K562 (cell line): ENCODE results near the gene KSR2. TPM values are rescaled to one million over a fixed set of nuclear protein-coding genes. Genes with fewer than 3 reads are reported as not detected.

ENCODE experiments used
- ATAC-seq: fragments of 200-7000 bp; cut with Tn5 transposase; 3 replicates; pipeline ENCODE4 v1.9.1; 2020; ENCODE audit warnings: moderate library complexity
- BruUV-seq: library from RNA; stranded (reverse); fragments of 400-500 nt; replicated peaks from 2 replicates; lab custom pipeline; 2021; lab: Mats Ljungman, UMichigan
- CTCF ChIA-PET: fragments of 300-600 bp; formaldehyde crosslinking; extraction: SDS; loops from one replicate; lab custom pipeline; 2021; ENCODE audit warnings: low intra/inter-chr PET ratio; lab: Yijun Ruan, JAX
- POLR2A ChIA-PET: fragments of 300-600, 350-650 bp; sonication (Branson Sonifier 250); formaldehyde crosslinking; extraction: SDS; loops from one replicate; lab custom pipeline; 2021; ENCODE audit warnings: antibody characterized with exemption, inconsistent platforms; lab: Yijun Ruan, JAX
- DNase-seq, 4 experiments: peaks; one replicate each; pipeline versions ENCODE4 v3.0.0 to v3.0.0-alpha.2; 2011 to 2018; ENCODE audit warnings: low spot score in 3 of 4, mixed read lengths in 3 of 4; ENCODE audit errors: extremely low read depth in 1 of 4
- FAIRE-seq: peaks from 2 replicates; lab custom pipeline; 2011; peaks lifted over from hg19 to GRCh38; lab: Jason Lieb, UNC
- H2AFZ ChIP-seq: 2 replicates; pipeline ENCODE4 v1.6.0; 2011; ENCODE audit warnings: low read depth, low read length, control low read depth, inconsistent platforms
- H3K27ac ChIP-seq: fragments of 200-600 bp; 3 replicates; pipeline ENCODE4 v1.8.0; 2011; ENCODE audit warnings: low read depth, mild to moderate bottlenecking, control low read depth, inconsistent platforms, low read length, moderate library complexity, mixed read lengths; ENCODE audit errors: extremely low read depth
- H3K27me3 ChIP-seq, 2 experiments: fragments of 300-600 bp in 1 of 2; 2 replicates in 1 of 2; 3 replicates in 1 of 2; pipeline versions ENCODE4 v1.6.0 to v1.8.0; 2011; ENCODE audit warnings: inconsistent platforms in 2 of 2, low read length in 2 of 2, mild to moderate bottlenecking in 1 of 2, mixed read lengths in 1 of 2, moderate library complexity in 1 of 2; ENCODE audit not compliant: control insufficient read depth in 2 of 2, insufficient read depth in 2 of 2
- H3K36me3 ChIP-seq: fragments of 300-600 bp; 3 replicates; pipeline ENCODE4 v1.8.0; 2011; ENCODE audit warnings: mild to moderate bottlenecking, low read length, inconsistent platforms; ENCODE audit not compliant: control insufficient read depth, insufficient read depth
- H3K4me1 ChIP-seq, 2 experiments: fragments of 200-600 bp in 1 of 2; replicated peaks in 1 of 2; 2 replicates in 1 of 2; 3 replicates in 1 of 2; pipeline versions ENCODE4 v1.5.1 to v1.8.0; 2011; ENCODE audit warnings: inconsistent platforms in 2 of 2, low read length in 2 of 2, mild to moderate bottlenecking in 1 of 2, mixed read lengths in 1 of 2, moderate library complexity in 1 of 2; ENCODE audit not compliant: control insufficient read depth in 2 of 2, insufficient read depth in 2 of 2
- H3K4me2 ChIP-seq: 2 replicates; pipeline ENCODE4 v1.6.1; 2011; ENCODE audit warnings: low read length, control low read depth, inconsistent platforms, mixed read lengths; ENCODE audit not compliant: insufficient read depth
- H3K4me3 ChIP-seq: fragments of 200-600 bp; sonication (generic), shearing (Covaris generic); 2 replicates; pipeline ENCODE4 v1.5.1; 2016; ENCODE audit warnings: control low read depth, inconsistent platforms
- H3K79me2 ChIP-seq: fragments of 200-600 bp; 3 replicates; pipeline ENCODE4 v1.8.0; 2011; ENCODE audit warnings: low read length, inconsistent platforms; ENCODE audit not compliant: control insufficient read depth, insufficient read depth
- H3K9ac ChIP-seq, 2 experiments: 2 replicates each; pipeline versions ENCODE4 v1.6.0 to v1.6.1; 2011; ENCODE audit warnings: low read depth in 2 of 2, low read length in 2 of 2, control low read depth in 1 of 2, inconsistent platforms in 1 of 2, mild to moderate bottlenecking in 1 of 2, mixed read lengths in 1 of 2; ENCODE audit not compliant: insufficient read depth in 1 of 2
- H3K9me1 ChIP-seq: one replicate; pipeline ENCODE4 v1.6.0; 2011; ENCODE audit warnings: inconsistent platforms, mild to moderate bottlenecking, low read length, moderate library complexity; ENCODE audit not compliant: control insufficient read depth, insufficient read depth
- H3K9me3 ChIP-seq: replicated peaks from 2 replicates; pipeline ENCODE4 v1.5.1; 2011; ENCODE audit warnings: low read depth, low read length, inconsistent platforms; ENCODE audit not compliant: control insufficient read depth, insufficient read depth
- H4K20me1 ChIP-seq: replicated peaks from 2 replicates; pipeline ENCODE4 v1.6.1; 2011; ENCODE audit warnings: low read length, inconsistent platforms, mixed read lengths; ENCODE audit not compliant: control insufficient read depth, insufficient read depth
- GABPB1 ChIP-seq: sonication (generic); formaldehyde crosslinking; IDR thresholded peaks from 2 replicates; pipeline ENCODE4 v1.8.0; 2022; ENCODE audit warnings: mild to moderate bottlenecking, missing genetic modification reagents
- GTF2E2 ChIP-seq: fragments of 200-800 bp; sonication (Bioruptor generic); IDR thresholded peaks from 2 replicates; pipeline ENCODE4 v1.6.1; 2016; ENCODE audit warnings: missing genetic modification characterization, missing compliant biosample characterization
- NFXL1 ChIP-seq: fragments of 450-650 bp; formaldehyde crosslinking; IDR thresholded peaks from 2 replicates; pipeline ENCODE4 v1.4.0; 2021; ENCODE audit warnings: mild to moderate bottlenecking
- NR4A1 ChIP-seq, 2 experiments: fragments of 250-450 bp in 1 of 2; fragments of 450-650 bp in 1 of 2; sonication (Bioruptor Pico) in 1 of 2; IDR thresholded peaks; 2 replicates each; pipeline versions ENCODE4 v1.4.0 to v1.6.1; 2016 to 2020; ENCODE audit warnings: mild to moderate bottlenecking in 2 of 2, missing compliant biosample characterization in 1 of 2, missing genetic modification characterization in 1 of 2, moderate library complexity in 1 of 2
- PHF8 ChIP-seq: fragments of 200-600 bp; sonication (generic); IDR thresholded peaks from 2 replicates; pipeline ENCODE4 v1.6.1; 2012; ENCODE audit warnings: mixed run types, mild to moderate bottlenecking, inconsistent platforms, low read length, moderate library complexity, borderline replicate concordance
- TAF1 ChIP-seq: IDR thresholded peaks from 2 replicates; pipeline ENCODE4 v1.6.1; 2011; ENCODE audit warnings: mild to moderate bottlenecking, low read length, moderate library complexity; ENCODE audit not compliant: insufficient read depth, control insufficient read depth, severe bottlenecking; ENCODE audit errors: extremely low read depth
- TARDBP ChIP-seq: fragments of 450-650 bp; IDR thresholded peaks from 2 replicates; pipeline ENCODE4 v1.6.1; 2016
- WHSC1 ChIP-seq: IDR thresholded peaks from one replicate; pipeline ENCODE4 v1.6.1; 2012; ENCODE audit warnings: low read length, control low read depth, inconsistent platforms
- ZBTB1 ChIP-seq: sonication (generic); formaldehyde crosslinking; IDR thresholded peaks from 2 replicates; pipeline ENCODE4 v1.8.1; 2023; ENCODE audit warnings: missing genetic modification reagents, low read depth, mild to moderate bottlenecking, borderline replicate concordance
- ZBTB17 ChIP-seq: fragments of 450-650 bp; formaldehyde crosslinking; IDR thresholded peaks from 2 replicates; pipeline ENCODE4 v1.4.0; 2020; ENCODE audit warnings: mild to moderate bottlenecking
- ZNF444 ChIP-seq: fragments of 250-450 bp; sonication (Bioruptor Pico); IDR thresholded peaks from 2 replicates; pipeline ENCODE4 v1.4.0; 2020; ENCODE audit warnings: mild to moderate bottlenecking, moderate library complexity
- WGBS: fragments of 100-300 bp; shearing (Covaris generic); methylation state at CpG from one replicate; pipeline ENCODE4 v1.1.6; 2016; ENCODE audit warnings: low coverage, mixed read lengths; ENCODE audit not compliant: insufficient coverage; ENCODE audit errors: missing lambda C conversion rate; 5-methylcytosine and 5-hydroxymethylcytosine counted together
- in situ Hi-C: fragments of 300-500 bp; cut with MboI; formaldehyde crosslinking; loops from 4 replicates; pipeline ENCODE4 v1.15.0; 2018; ENCODE audit warnings: inconsistent platforms, mixed read lengths
- intact Hi-C: fragments of 100-400 bp; cut with micrococcal nuclease; formaldehyde crosslinking; loops from 2 replicates; pipeline ENCODE4 v1.14.2; 2022
- polyA plus RNA-seq, 8 experiments: library from polyadenylated mRNA; depleted of rRNA in 4 of 8; stranded (reverse) in 5 of 8; unstranded in 3 of 8; fragments of >200 nt; fragmentation: Nextera tagmentation in 2 of 8; fragmentation: Illumina TruSeq in 1 of 8; extraction: Ambion mirVana in 2 of 8; extraction: Trizol in 1 of 8; gene quantifications; 2 replicates each; pipeline versions ENCODE4 v1.2.1 to v1.2.3, GENCODE V29; 2011 to 2014; ENCODE audit warnings: inconsistent platforms in 1 of 8, missing spikeins in 1 of 8
- total RNA-seq, 7 experiments: library from RNA; depleted of rRNA in 6 of 7; stranded (reverse); fragments of >200 nt in 6 of 7; fragmentation: Illumina TruSeq in 2 of 7; extraction: Trizol in 2 of 7; gene quantifications; 2 replicates each; pipeline versions ENCODE4 v1.2.1 to v1.2.3, GENCODE V29; 2011 to 2021; ENCODE audit warnings: low replicate concordance in 1 of 7
- TF ChIP-seq, protein P1 (sequence below): sonication (generic); formaldehyde crosslinking; IDR thresholded peaks from 2 replicates; pipeline ENCODE4 v1.8.0; 2023; ENCODE audit warnings: mild to moderate bottlenecking, missing genetic modification reagents
- TF ChIP-seq, protein P2 (sequence below): fragments of 450-650 bp; conservative IDR thresholded peaks from 2 replicates; pipeline ENCODE4 v1.6.1; 2016; ENCODE audit warnings: missing genetic modification characterization, low read depth, mild to moderate bottlenecking, control low read depth, missing compliant biosample characterization
- TF ChIP-seq, protein P3 (sequence below): IDR thresholded peaks from 2 replicates; pipeline ENCODE4 v1.6.1; 2011; ENCODE audit not compliant: insufficient read length; ENCODE audit errors: extremely low read depth

KSR2 gene
- total and polyA plus RNA-seq, 9 of the 15 experiments (the other 6 are each of a cell fraction or from before 2014, with no cell fraction given): not detected

DNA sequence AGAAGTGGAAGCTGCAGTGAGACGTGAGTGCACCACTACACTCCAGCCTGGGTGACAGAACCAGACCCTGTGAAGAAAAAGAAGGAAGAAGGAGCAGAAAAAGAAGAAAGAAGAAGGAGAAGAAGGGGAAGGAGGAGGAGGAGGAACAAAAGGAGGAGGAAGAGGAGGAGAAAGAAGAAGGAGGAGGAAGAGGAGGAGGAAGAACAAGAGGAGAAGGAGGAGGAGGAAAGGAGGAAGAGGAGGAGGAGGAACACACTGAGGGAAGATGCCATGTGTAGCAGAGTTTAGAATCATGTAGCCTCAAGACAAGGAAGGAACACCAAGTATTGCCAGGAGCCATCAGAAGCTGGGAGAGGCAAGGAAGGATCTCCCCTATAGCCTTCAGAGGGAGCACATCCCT is 241.5 kb downstream of the KSR2 start:
- no peak overlapping the region for H3K4me3 ChIP-seq
- BruUV-seq: no TSS peak
- CTCF ChIA-PET: no interaction called here

More for the DNA sequence above, 241.5 kb downstream of the KSR2 start:
- in situ Hi-C loops: no loop called here
- Histone ChIP-seq H2AFZ (no peak overlapping the region), H4K20me1 (no peaks in the 10 kb centered on the region), H3K79me2 (no peaks in the 10 kb centered on the region), H3K9ac (no peak overlapping the region), H3K4me1 (no peaks in the 10 kb centered on the region)
- ATAC-seq: no peak
- intact Hi-C loops: no loop called here
- FAIRE-seq: no peak
- WGBS: 0% methylated on average over 1 of the region's 1 CpG
- DNase-seq: no peak
- TF ChIP-seq TAF1 (no peak), NFXL1 (CRISPR knock-in tag) (no peak), ZBTB17 (CRISPR knock-in tag) (no peak), PHF8 (no peak), TARDBP (no peak), WHSC1 (no peak), NR4A1 (CRISPR knock-in tag; IDR thresholded peaks at IDR 0.05) (no peak), NR4A1 (tag; IDR thresholded peaks at IDR 0.05) (no peak), ZBTB1 (no peak), GTF2E2 (no peak), ZNF444 (no peak), GABPB1 (no peak)
- TF ChIP-seq, protein P1, sequence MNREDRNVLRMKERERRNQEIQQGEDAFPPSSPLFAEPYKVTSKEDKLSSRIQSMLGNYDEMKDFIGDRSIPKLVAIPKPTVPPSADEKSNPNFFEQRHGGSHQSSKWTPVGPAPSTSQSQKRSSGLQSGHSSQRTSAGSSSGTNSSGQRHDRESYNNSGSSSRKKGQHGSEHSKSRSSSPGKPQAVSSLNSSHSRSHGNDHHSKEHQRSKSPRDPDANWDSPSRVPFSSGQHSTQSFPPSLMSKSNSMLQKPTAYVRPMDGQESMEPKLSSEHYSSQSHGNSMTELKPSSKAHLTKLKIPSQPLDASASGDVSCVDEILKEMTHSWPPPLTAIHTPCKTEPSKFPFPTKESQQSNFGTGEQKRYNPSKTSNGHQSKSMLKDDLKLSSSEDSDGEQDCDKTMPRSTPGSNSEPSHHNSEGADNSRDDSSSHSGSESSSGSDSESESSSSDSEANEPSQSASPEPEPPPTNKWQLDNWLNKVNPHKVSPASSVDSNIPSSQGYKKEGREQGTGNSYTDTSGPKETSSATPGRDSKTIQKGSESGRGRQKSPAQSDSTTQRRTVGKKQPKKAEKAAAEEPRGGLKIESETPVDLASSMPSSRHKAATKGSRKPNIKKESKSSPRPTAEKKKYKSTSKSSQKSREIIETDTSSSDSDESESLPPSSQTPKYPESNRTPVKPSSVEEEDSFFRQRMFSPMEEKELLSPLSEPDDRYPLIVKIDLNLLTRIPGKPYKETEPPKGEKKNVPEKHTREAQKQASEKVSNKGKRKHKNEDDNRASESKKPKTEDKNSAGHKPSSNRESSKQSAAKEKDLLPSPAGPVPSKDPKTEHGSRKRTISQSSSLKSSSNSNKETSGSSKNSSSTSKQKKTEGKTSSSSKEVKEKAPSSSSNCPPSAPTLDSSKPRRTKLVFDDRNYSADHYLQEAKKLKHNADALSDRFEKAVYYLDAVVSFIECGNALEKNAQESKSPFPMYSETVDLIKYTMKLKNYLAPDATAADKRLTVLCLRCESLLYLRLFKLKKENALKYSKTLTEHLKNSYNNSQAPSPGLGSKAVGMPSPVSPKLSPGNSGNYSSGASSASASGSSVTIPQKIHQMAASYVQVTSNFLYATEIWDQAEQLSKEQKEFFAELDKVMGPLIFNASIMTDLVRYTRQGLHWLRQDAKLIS: no peak
- TF ChIP-seq, protein P2, sequence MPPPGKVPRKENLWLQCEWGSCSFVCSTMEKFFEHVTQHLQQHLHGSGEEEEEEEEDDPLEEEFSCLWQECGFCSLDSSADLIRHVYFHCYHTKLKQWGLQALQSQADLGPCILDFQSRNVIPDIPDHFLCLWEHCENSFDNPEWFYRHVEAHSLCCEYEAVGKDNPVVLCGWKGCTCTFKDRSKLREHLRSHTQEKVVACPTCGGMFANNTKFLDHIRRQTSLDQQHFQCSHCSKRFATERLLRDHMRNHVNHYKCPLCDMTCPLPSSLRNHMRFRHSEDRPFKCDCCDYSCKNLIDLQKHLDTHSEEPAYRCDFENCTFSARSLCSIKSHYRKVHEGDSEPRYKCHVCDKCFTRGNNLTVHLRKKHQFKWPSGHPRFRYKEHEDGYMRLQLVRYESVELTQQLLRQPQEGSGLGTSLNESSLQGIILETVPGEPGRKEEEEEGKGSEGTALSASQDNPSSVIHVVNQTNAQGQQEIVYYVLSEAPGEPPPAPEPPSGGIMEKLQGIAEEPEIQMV: no peak
- TF ChIP-seq, protein P3, sequence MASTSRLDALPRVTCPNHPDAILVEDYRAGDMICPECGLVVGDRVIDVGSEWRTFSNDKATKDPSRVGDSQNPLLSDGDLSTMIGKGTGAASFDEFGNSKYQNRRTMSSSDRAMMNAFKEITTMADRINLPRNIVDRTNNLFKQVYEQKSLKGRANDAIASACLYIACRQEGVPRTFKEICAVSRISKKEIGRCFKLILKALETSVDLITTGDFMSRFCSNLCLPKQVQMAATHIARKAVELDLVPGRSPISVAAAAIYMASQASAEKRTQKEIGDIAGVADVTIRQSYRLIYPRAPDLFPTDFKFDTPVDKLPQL: no peak
- TF ChIP-seq, all 486 proteins: peak for 0
- no peaks in the 10 kb centered on the region for H3K9me1 ChIP-seq
- H3K4me2 ChIP-seq: no peak overlapping the region
- no peaks in the 10 kb centered on the region for H3K36me3 ChIP-seq
- POLR2A ChIA-PET: interaction anchor here (1.2 kb wide), 1 partner anchor 12 kb away, joined by 3 read pairs; no protein-coding TSS in a partner anchor
- no peaks in the 10 kb centered on the region for H3K9me3 ChIP-seq
- no peak overlapping the region for H3K27ac ChIP-seq
- H3K27me3 ChIP-seq: peaks cover 8 to 17% of the 10 kb centered on the region in 2 experiments; a peak in 4 of 5 replicates
